IMR-90 (cell line): ENCODE results near the gene AMFR.

ENCODE experiments used
- BHLHE40 ChIP-seq: fragments of 150-350 bp; IDR thresholded peaks from 2 replicates; pipeline ENCODE4 v1.6.1; 2016; ENCODE audit warnings: mild to moderate bottlenecking, low read depth, low read length
- CEBPB ChIP-seq: IDR thresholded peaks from 2 replicates; pipeline ENCODE4 v1.6.1; 2012; ENCODE audit warnings: low read depth, low read length, improper control_type of control experiment
- MAFK ChIP-seq: IDR thresholded peaks from 2 replicates; pipeline ENCODE4 v1.6.1; 2012; ENCODE audit warnings: low read depth, low read length, improper control_type of control experiment
- MAZ ChIP-seq: IDR thresholded peaks from 2 replicates; pipeline ENCODE4 v1.6.1; 2012; ENCODE audit warnings: low read depth, mild to moderate bottlenecking, low read length, improper control_type of control experiment, moderate library complexity, borderline replicate concordance
- NFE2L2 ChIP-seq: fragments of 150-350 bp; IDR thresholded peaks from 2 replicates; pipeline ENCODE4 v1.6.1; 2016; ENCODE audit warnings: low read depth, mild to moderate bottlenecking, low read length
- POLR2A ChIP-seq: IDR thresholded peaks from 2 replicates; pipeline ENCODE4 v1.6.1; 2012; ENCODE audit warnings: mild to moderate bottlenecking, low read depth, low read length
- RAD21 ChIP-seq: IDR thresholded peaks from 2 replicates; pipeline ENCODE4 v1.6.1; 2012; ENCODE audit warnings: low read length, improper control_type of control experiment
- SMC3 ChIP-seq: fragments of 150-350 bp; IDR thresholded peaks from 2 replicates; pipeline ENCODE4 v1.6.1; 2016; ENCODE audit warnings: low read depth, mild to moderate bottlenecking, antibody characterized with exemption, low read length, moderate library complexity
- TF ChIP-seq, protein P1 (sequence below): conservative IDR thresholded peaks from 2 replicates; pipeline ENCODE4 v1.5.1; 2012; ENCODE audit warnings: mild to moderate bottlenecking, low read depth, low read length, improper control_type of control experiment
- TF ChIP-seq, protein P2 (sequence below): fragments of 150-350 bp; IDR thresholded peaks from 2 replicates; pipeline ENCODE4 v1.6.1; 2017; ENCODE audit warnings: mild to moderate bottlenecking, antibody characterized with exemption, low read length, low read depth
- TF ChIP-seq, protein P3 (sequence below): fragments of 150-350 bp; IDR thresholded peaks from 2 replicates; pipeline ENCODE4 v1.6.1; 2016; ENCODE audit warnings: low read depth, mild to moderate bottlenecking, low read length, moderate library complexity, borderline replicate concordance

DNA sequence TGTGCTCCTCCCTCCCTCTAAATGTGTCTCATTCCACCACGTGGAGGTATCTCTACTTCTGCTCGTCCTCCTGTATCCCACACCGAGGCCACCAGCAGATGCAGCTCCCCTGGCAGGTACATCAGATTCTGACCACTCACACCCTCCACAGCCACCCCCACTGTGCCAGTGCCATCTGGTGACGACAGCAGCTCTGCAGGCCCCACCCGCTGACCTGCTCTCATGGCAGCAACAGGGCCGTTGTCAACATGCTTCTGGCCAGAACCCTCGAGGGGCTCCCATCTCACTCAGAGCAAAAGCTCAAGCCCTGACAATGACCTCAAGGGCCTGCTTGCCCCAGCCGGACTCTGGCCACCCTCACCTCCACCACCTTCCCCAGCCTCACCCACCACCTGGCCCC is 93.4 kb downstream of the AMFR start:
- TF ChIP-seq, protein P1, sequence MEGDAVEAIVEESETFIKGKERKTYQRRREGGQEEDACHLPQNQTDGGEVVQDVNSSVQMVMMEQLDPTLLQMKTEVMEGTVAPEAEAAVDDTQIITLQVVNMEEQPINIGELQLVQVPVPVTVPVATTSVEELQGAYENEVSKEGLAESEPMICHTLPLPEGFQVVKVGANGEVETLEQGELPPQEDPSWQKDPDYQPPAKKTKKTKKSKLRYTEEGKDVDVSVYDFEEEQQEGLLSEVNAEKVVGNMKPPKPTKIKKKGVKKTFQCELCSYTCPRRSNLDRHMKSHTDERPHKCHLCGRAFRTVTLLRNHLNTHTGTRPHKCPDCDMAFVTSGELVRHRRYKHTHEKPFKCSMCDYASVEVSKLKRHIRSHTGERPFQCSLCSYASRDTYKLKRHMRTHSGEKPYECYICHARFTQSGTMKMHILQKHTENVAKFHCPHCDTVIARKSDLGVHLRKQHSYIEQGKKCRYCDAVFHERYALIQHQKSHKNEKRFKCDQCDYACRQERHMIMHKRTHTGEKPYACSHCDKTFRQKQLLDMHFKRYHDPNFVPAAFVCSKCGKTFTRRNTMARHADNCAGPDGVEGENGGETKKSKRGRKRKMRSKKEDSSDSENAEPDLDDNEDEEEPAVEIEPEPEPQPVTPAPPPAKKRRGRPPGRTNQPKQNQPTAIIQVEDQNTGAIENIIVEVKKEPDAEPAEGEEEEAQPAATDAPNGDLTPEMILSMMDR = no peak
- TF ChIP-seq MAFK = no peak
- no peak for TF ChIP-seq MAZ
- TF ChIP-seq POLR2A = no peak
- TF ChIP-seq, protein P2, sequence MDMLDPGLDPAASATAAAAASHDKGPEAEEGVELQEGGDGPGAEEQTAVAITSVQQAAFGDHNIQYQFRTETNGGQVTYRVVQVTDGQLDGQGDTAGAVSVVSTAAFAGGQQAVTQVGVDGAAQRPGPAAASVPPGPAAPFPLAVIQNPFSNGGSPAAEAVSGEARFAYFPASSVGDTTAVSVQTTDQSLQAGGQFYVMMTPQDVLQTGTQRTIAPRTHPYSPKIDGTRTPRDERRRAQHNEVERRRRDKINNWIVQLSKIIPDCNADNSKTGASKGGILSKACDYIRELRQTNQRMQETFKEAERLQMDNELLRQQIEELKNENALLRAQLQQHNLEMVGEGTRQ = no peak
- no peak for TF ChIP-seq SMC3
- TF ChIP-seq BHLHE40 = no peak
- TF ChIP-seq RAD21 = no peak
- no peak for TF ChIP-seq CEBPB
- TF ChIP-seq, protein P3, sequence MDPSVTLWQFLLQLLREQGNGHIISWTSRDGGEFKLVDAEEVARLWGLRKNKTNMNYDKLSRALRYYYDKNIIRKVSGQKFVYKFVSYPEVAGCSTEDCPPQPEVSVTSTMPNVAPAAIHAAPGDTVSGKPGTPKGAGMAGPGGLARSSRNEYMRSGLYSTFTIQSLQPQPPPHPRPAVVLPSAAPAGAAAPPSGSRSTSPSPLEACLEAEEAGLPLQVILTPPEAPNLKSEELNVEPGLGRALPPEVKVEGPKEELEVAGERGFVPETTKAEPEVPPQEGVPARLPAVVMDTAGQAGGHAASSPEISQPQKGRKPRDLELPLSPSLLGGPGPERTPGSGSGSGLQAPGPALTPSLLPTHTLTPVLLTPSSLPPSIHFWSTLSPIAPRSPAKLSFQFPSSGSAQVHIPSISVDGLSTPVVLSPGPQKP = no peak
- TF ChIP-seq NFE2L2 = no peak
